K562 (cell line): ENCODE results near the gene TBC1D10A.

Source experiments
- CREM ChIP-seq: IDR thresholded peaks from 2 replicates; pipeline ENCODE4 v1.6.1; 2014; ENCODE audit warnings: antibody characterized with exemption, low read depth
- GABPA ChIP-seq: fragments of 200-800 bp; sonication (Bioruptor generic); conservative IDR thresholded peaks from 2 replicates; pipeline ENCODE4 v1.6.1; 2016; ENCODE audit warnings: low read depth, missing genetic modification characterization, missing compliant biosample characterization
- NR2C2 ChIP-seq, 2 experiments: fragments of 200-800 bp in 1 of 2; sonication (Bioruptor generic) in 1 of 2; sonication (generic) in 1 of 2; formaldehyde crosslinking in 1 of 2; IDR thresholded peaks; 2 replicates each; pipeline versions ENCODE4 v1.6.1 to v1.8.0; 2016 to 2022; ENCODE audit warnings: mild to moderate bottlenecking in 1 of 2, missing compliant biosample characterization in 1 of 2, missing genetic modification characterization in 1 of 2, missing genetic modification reagents in 1 of 2
- SP1 ChIP-seq: sonication (generic); formaldehyde crosslinking; IDR thresholded peaks from 2 replicates; pipeline ENCODE4 v1.8.1; 2022; ENCODE audit warnings: mild to moderate bottlenecking, missing genetic modification reagents
- SREBF2 ChIP-seq: sonication (generic); formaldehyde crosslinking; IDR thresholded peaks from 2 replicates; pipeline ENCODE4 v1.4.0; 2020; ENCODE audit warnings: mild to moderate bottlenecking, missing genetic modification reagents
- YY1 ChIP-seq, 3 experiments: IDR thresholded peaks; 2 replicates each; pipeline ENCODE4 v1.6.1; 2011; ENCODE audit warnings: low read length in 2 of 3, mild to moderate bottlenecking in 2 of 3, moderate library complexity in 2 of 3, borderline replicate concordance in 1 of 3, control low read depth in 1 of 3, low read depth in 1 of 3; ENCODE audit not compliant: insufficient read depth in 3 of 3, insufficient replicate concordance in 2 of 3, control insufficient read depth in 1 of 3, insufficient read length in 1 of 3; ENCODE audit errors: extremely low read depth in 1 of 3
- ZNF311 ChIP-seq: fragments of 250-450 bp; sonication (Bioruptor Pico); IDR thresholded peaks from 2 replicates; pipeline ENCODE4 v1.4.0; 2020; ENCODE audit warnings: mild to moderate bottlenecking, moderate library complexity
- TF ChIP-seq, protein P1 (sequence below): sonication (generic); formaldehyde crosslinking; IDR thresholded peaks from 2 replicates; pipeline ENCODE4 v1.8.0; 2022; ENCODE audit warnings: missing genetic modification reagents, mild to moderate bottlenecking, borderline replicate concordance
- TF ChIP-seq, protein P2 (sequence below), 2 experiments: IDR thresholded peaks; 2 replicates each; pipeline ENCODE4 v1.6.1; 2012; ENCODE audit warnings: improper control_type of control experiment in 2 of 2, low read depth in 2 of 2, low read length in 2 of 2, borderline replicate concordance in 1 of 2
- TF ChIP-seq, protein P3 (sequence below): sonication (generic); formaldehyde crosslinking; IDR thresholded peaks from 2 replicates; pipeline ENCODE4 v1.5.0; 2020; ENCODE audit warnings: missing genetic modification reagents
- TF ChIP-seq, protein P4 (sequence below), 3 experiments: IDR thresholded peaks in 2 of 3; conservative IDR thresholded peaks in 1 of 3; 2 replicates each; pipeline ENCODE4 v1.5.1; 2011 to 2012; ENCODE audit warnings: low read length in 3 of 3, mild to moderate bottlenecking in 3 of 3, control low read depth in 2 of 3, improper control_type of control experiment in 1 of 3, inconsistent platforms in 1 of 3, low read depth in 1 of 3, mixed read lengths in 1 of 3, moderate library complexity in 1 of 3; ENCODE audit not compliant: insufficient read depth in 2 of 3

DNA sequence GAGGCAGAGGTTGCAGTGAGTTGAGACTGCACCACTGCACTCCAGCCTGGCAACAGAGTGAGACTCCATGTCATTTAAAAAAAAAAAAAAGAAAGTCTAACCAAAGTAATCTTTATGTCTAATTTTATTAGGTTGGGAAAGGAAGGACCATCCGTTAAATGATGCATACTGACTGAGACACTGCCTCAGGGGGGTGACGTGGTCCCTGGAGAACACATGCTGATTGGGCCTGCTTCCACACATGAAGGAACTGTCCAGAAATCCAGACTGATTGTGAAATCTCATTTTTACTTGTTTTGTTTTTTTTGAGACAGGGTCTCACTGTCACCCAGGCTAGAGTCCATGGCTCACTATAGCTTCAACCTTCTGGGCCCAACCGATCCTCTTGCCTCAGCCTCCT, 24.5 kb upstream of the TBC1D10A start:
- TF ChIP-seq CREM (no peak), SREBF2 (no peak), YY1 (IDR thresholded peaks at IDR 0.05; ENCODE audit: borderline replicate concordance in 1 of 3, control insufficient read depth in 1 of 3, extremely low read depth in 1 of 3, insufficient read depth in 3 of 3, insufficient read length in 1 of 3, insufficient replicate concordance in 2 of 3, low read depth in 1 of 3, low read length in 2 of 3) (no peak), GABPA (tag) (no peak), ZNF311 (CRISPR knock-in tag) (no peak), NR2C2 (CRISPR knock-in tag; IDR thresholded peaks at IDR 0.05) (no peak), NR2C2 (tag; IDR thresholded peaks at IDR 0.05) (no peak), SP1 (CRISPR knock-in tag) (no peak)
- TF ChIP-seq, protein P1, sequence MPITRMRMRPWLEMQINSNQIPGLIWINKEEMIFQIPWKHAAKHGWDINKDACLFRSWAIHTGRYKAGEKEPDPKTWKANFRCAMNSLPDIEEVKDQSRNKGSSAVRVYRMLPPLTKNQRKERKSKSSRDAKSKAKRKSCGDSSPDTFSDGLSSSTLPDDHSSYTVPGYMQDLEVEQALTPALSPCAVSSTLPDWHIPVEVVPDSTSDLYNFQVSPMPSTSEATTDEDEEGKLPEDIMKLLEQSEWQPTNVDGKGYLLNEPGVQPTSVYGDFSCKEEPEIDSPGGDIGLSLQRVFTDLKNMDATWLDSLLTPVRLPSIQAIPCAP: no peak
- TF ChIP-seq, protein P2, sequence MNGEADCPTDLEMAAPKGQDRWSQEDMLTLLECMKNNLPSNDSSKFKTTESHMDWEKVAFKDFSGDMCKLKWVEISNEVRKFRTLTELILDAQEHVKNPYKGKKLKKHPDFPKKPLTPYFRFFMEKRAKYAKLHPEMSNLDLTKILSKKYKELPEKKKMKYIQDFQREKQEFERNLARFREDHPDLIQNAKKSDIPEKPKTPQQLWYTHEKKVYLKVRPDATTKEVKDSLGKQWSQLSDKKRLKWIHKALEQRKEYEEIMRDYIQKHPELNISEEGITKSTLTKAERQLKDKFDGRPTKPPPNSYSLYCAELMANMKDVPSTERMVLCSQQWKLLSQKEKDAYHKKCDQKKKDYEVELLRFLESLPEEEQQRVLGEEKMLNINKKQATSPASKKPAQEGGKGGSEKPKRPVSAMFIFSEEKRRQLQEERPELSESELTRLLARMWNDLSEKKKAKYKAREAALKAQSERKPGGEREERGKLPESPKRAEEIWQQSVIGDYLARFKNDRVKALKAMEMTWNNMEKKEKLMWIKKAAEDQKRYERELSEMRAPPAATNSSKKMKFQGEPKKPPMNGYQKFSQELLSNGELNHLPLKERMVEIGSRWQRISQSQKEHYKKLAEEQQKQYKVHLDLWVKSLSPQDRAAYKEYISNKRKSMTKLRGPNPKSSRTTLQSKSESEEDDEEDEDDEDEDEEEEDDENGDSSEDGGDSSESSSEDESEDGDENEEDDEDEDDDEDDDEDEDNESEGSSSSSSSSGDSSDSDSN (IDR thresholded peaks at IDR 0.05; ENCODE audit: borderline replicate concordance in 1 of 2, low read depth in 2 of 2, low read length in 2 of 2): no peak
- TF ChIP-seq, protein P3, sequence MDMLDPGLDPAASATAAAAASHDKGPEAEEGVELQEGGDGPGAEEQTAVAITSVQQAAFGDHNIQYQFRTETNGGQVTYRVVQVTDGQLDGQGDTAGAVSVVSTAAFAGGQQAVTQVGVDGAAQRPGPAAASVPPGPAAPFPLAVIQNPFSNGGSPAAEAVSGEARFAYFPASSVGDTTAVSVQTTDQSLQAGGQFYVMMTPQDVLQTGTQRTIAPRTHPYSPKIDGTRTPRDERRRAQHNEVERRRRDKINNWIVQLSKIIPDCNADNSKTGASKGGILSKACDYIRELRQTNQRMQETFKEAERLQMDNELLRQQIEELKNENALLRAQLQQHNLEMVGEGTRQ: no peak
- TF ChIP-seq, protein P4, sequence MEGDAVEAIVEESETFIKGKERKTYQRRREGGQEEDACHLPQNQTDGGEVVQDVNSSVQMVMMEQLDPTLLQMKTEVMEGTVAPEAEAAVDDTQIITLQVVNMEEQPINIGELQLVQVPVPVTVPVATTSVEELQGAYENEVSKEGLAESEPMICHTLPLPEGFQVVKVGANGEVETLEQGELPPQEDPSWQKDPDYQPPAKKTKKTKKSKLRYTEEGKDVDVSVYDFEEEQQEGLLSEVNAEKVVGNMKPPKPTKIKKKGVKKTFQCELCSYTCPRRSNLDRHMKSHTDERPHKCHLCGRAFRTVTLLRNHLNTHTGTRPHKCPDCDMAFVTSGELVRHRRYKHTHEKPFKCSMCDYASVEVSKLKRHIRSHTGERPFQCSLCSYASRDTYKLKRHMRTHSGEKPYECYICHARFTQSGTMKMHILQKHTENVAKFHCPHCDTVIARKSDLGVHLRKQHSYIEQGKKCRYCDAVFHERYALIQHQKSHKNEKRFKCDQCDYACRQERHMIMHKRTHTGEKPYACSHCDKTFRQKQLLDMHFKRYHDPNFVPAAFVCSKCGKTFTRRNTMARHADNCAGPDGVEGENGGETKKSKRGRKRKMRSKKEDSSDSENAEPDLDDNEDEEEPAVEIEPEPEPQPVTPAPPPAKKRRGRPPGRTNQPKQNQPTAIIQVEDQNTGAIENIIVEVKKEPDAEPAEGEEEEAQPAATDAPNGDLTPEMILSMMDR (IDR thresholded peaks at IDR 0.05 in 2 of 3, conservative IDR thresholded peaks at IDR 0.05 in 1 of 3; ENCODE audit: insufficient read depth in 2 of 3, low read depth in 1 of 3, low read length in 3 of 3): no peak
